Stimulated activated naive CD4-positive, alpha-beta T cell treated with Interleukin-2 at 50 U/mL for 16 hours (primary cell): ENCODE measurements around the gene HOXD13.

Experiments used
- DNase-seq: peaks from one replicate; lab custom pipeline; 2025; lab: John Stamatoyannopoulos, UW

The HOXD13 gene

GRCh38 chr2:176092270-176093144, at the start of gene HOXD13:
HOXD13 (plus strand) TSS chr2:176092721; CDS start chr2:176092891, 170 bp downstream.
- DNase-seq = no peak

- no peak for DNase-seq
Measured at GRCh38 chr2:176056406-176056805, 36.1 kb upstream of the HOXD13 start.

- no peak for DNase-seq
Measured at GRCh38 chr2:176063958-176064357, 28.6 kb upstream of the HOXD13 start.

GRCh38 chr2:176066645-176067588, 25.6 kb upstream of the HOXD13 start:
- no peak for DNase-seq

- DNase-seq = no peak
Measured at GRCh38 chr2:176067589-176068418, 24.7 kb upstream of the HOXD13 start.

GRCh38 chr2:176068419-176068832, 24.1 kb upstream of the HOXD13 start:
- no peak for DNase-seq

GRCh38 chr2:176071330-176072291, 20.9 kb upstream of the HOXD13 start:
- no peak for DNase-seq

- no peak for DNase-seq
Measured at GRCh38 chr2:176072292-176072669, 20.2 kb upstream of the HOXD13 start.

- DNase-seq = no peak
Measured at GRCh38 chr2:176072951-176073904, 19.3 kb upstream of the HOXD13 start.

- no peak for DNase-seq
Measured at GRCh38 chr2:176074919-176075425, 17.5 kb upstream of the HOXD13 start.

GRCh38 chr2:176075481-176075880, 17.0 kb upstream of the HOXD13 start:
- DNase-seq = no peak

GRCh38 chr2:176076063-176076462, 16.5 kb upstream of the HOXD13 start:
- no peak for DNase-seq

GRCh38 chr2:176076796-176077195, 15.7 kb upstream of the HOXD13 start:
- no peak for DNase-seq

- DNase-seq = no peak
Measured at GRCh38 chr2:176078541-176079284, 13.8 kb upstream of the HOXD13 start.

GRCh38 chr2:176079285-176079830, 13.2 kb upstream of the HOXD13 start:
- DNase-seq = no peak

- no peak for DNase-seq
Measured at GRCh38 chr2:176079831-176080539, 12.5 kb upstream of the HOXD13 start.

GRCh38 chr2:176080540-176081375, 11.8 kb upstream of the HOXD13 start:
- DNase-seq = no peak
